NCI-H187 (cell line): ENCODE measurements around the gene GNA15.
"Not testable (repeated sequence)": the region's sequence is repeated elsewhere in the genome, so short reads cannot be mapped to it uniquely, and the experiment has no call there.

ENCODE experiments used
- DNase-seq, 2 experiments: peaks; one replicate each; lab custom pipeline; 2025; lab: John Stamatoyannopoulos, UW

GNA15 gene, protein sequence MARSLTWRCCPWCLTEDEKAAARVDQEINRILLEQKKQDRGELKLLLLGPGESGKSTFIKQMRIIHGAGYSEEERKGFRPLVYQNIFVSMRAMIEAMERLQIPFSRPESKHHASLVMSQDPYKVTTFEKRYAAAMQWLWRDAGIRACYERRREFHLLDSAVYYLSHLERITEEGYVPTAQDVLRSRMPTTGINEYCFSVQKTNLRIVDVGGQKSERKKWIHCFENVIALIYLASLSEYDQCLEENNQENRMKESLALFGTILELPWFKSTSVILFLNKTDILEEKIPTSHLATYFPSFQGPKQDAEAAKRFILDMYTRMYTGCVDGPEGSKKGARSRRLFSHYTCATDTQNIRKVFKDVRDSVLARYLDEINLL

DNA sequence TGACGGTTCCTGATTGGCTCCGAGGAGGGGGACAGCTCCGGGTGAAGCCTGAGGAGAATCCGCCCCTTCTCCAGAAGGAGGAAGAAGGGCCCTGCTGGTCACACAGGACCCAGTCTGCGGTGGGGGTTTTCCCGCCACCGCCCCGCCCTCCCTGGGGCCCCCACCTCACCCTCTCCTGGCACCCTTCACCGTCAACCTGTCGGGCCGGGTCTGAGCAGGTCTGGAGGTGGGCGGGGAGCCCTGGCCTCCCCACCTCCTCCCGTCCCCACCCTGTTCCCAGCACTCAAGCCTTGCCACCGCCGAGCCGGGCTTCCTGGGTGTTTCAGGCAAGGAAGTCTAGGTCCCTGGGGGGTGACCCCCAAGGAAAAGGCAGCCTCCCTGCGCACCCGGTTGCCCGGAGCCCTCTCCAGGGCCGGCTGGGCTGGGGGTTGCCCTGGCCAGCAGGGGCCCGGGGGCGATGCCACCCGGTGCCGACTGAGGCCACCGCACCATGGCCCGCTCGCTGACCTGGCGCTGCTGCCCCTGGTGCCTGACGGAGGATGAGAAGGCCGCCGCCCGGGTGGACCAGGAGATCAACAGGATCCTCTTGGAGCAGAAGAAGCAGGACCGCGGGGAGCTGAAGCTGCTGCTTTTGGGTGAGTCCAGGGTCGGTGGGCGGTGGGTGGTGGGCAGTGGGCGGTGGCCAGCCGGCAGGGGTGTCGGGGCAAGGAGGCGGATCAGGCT lies at the start of gene GNA15:
Gene GNA15 (plus strand): TSS at position 73 of the 723 bp plus-strand sequence. CDS start 418 bp downstream, at position 491.
- DNase-seq, result no peak

DNA sequence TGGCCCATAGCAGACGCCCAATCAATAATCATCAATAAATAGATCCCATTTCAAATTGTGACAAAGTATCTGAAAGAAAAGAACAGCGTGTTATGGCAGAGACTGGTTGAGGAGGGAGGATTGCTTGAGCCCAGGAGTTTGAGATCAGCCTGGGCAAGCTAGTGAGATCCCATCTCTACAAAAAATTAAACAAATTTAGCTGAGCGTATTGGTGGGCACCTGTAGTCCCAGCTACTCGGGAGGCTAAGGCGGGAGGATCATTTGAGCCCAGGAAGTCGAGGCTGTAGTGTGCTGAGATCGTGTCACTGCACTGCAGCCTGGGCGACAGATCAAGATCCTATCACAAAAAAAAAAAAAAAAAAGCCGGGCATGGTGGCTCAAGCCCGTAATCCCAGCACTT lies 48.1 kb upstream of the GNA15 start:
- no peak for DNase-seq

DNA sequence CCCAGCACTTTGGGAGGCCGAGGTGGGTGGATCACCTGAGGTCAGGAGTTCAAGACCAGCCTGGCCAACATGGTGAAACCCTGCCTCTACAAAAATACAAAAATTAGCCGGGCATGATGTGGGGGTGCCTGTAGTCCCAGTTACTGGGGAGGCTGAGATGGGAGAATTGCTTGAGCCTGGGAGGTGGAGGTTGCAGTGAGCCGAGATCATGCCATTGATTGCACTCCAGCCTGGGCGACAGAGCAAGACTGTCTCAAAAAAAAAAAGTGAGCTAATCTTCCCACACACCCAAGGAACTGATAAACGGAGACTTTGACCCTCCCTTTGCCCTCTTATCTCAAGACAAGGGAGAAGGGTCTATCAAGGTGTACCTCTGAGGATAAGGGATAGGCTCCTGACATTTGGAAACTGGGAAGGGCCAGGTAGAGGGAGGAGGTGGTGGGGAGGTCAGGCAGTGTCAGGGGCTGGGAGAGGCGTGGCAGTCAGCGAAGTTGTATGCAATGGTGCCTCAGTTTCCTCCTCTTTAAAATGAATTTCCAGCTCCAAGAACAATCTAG lies 46.5 kb upstream of the GNA15 start:
- DNase-seq, result not testable (repeated sequence)

DNA sequence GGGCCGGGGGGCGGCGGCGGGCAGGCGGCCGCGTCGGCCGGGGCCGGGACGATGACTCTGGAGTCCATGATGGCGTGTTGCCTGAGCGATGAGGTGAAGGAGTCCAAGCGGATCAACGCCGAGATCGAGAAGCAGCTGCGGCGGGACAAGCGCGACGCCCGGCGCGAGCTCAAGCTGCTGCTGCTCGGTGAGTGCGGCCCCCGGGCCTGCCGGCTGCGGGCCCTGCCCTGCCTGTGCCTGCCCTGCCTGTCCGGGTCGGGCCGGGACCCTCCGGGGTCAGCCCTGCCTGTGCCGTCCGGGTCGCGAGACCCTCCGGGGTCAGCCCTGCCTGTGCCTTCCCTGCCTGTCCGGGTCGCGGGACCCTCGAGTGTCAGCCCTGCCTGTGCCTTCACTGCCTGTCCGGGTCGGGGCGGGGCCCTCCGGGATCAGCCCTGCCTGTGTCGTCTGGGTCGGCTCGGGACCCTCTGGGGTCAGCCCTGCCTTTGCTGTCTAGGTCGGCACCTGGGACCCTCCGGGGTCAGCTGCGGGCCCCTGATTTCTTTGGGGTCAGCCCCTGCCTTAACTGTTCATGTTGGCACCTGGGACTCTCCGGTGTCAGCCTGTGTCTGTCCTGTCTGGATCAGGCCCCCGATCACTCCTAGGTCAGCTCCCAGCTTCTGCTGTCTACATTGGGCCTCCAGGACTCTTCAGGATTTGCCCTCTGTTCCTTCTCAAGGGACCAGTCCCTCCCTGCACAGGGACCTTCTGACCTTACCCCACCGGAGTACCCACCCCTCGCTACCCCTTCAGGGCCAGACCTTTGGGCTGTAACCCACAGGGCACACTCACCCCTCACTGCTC lies 41.0 kb upstream of the GNA15 start:
- DNase-seq, result no peak

DNA sequence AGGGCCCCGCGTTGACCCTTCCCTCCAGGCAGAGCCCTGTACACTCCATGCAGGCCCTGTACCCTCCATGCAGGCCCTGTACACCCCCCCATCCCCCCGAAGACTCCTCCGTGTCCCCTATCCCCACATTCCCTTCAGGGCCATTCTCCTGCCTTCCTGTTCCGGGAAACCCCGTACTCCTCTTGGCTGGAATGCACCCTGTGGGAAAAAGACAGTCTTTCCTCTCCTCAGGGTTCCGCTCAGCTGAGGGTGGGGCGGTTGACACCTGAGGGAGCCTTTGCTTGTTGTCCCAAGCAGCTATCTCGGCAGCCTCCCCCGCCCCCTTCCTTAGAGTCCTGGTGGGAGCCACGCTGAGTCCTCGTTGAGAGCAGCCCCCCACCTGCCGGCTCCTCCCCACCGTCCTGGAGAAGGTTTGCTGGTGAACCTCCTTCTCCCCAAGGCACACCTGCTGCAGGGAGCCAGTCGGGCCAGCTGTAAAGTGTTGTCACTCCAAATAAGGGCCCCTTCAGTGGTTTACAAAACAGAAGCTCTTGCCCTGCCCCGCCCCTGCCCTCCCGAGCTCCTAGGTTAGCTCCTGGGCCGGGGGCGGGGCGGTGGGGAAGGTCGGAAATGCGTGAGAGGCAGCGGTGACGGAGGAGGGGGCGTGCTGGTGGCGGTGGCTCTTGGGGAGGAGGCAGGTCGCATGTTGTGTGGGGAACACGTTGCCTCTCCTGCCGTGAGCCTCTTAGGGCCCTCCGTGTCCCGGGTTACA lies 40.2 kb upstream of the GNA15 start:
- no peak for DNase-seq

DNA sequence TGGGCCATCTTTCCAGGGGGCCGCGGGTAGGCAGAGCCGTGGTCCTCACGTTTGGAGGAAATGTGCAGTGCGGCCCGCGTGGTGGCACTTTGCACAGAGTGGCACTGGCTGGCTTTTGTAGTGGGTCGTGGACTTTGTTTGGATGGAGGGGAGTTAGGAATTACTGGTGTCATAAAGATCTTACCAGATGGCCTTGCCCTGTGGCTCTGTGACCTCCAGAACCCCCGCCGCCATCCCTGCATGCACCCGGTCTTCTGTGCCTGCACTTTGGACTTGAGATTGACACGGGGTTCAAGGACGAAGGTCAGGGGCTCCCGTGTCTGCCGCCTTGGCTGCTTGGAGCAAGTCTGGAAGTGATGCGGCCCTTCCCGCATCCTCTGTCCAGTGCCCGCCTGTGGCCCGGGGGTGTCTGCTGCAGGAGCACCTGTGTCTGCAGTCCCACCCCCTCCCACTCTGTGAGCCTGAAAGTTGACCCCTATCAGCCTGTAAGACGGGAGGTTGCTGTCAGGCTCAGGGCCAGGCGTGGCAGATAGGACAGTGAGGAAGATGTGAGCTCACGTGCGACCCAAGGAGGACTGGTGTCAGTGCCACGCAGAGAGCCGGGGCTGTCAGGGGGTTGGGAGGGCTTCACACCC lies 39.4 kb upstream of the GNA15 start:
- no peak for DNase-seq

DNA sequence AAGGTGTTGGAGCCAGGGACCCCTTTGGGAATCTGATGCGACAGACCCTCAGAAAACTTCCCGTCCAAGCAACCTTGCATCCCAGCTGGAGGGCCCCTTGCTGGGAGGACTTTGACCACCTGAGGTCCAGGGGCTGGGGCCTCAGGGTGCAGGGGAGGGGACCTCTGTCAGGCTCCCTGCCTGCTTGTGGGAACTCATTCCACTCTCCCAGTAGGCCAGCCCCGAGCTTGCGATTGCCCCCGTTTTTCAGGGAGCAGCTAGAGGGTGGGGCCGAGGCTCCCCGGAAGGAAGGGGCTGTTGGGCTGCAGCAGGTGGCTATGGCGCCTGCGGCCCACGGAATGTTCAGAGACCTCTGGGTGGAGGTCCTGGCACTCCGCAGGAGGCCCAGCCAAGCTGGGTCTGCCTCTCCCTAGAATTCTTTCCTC lies 38.9 kb upstream of the GNA15 start:
- no peak for DNase-seq

DNA sequence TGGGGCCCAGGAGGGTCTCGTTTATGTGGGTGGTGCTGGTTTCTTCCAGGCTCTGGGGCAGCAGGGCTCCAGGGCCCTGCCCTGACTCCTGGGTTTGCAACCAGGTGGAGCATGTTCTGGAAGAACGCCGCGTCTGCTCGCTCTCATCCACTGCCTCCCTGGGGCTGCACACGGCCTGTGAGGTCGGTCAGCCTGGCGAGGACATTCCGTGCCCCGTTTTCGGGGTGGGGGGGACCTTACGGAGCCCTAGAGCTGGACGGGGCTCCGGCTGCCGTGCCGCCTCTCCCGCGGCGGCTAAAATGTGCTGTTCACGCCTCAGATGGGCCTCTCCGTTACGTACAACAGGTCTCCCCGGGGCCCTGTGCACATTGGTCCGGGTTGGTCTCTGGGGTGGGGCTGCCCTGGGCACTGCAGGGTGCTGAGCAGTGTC lies 38.4 kb upstream of the GNA15 start:
- no peak for DNase-seq

DNA sequence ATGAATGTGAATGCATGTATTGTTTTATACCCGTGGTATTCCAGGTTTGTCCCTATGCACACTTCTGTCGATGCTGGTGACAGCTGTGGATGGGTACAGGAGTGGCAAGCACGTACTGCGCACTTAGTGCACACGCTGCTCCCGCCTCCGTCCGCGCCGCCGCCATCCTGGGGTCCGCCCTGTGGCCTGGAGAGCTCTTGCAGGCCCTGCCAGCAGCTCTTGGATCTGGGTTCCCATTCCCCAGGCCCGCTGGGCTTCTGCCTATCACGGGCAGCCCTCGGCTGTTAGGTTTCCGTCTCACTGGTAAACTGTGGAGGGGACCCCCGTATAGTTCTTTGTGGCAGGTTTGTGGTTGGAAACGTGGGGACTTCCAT lies 37.7 kb upstream of the GNA15 start:
- DNase-seq, result no peak

DNA sequence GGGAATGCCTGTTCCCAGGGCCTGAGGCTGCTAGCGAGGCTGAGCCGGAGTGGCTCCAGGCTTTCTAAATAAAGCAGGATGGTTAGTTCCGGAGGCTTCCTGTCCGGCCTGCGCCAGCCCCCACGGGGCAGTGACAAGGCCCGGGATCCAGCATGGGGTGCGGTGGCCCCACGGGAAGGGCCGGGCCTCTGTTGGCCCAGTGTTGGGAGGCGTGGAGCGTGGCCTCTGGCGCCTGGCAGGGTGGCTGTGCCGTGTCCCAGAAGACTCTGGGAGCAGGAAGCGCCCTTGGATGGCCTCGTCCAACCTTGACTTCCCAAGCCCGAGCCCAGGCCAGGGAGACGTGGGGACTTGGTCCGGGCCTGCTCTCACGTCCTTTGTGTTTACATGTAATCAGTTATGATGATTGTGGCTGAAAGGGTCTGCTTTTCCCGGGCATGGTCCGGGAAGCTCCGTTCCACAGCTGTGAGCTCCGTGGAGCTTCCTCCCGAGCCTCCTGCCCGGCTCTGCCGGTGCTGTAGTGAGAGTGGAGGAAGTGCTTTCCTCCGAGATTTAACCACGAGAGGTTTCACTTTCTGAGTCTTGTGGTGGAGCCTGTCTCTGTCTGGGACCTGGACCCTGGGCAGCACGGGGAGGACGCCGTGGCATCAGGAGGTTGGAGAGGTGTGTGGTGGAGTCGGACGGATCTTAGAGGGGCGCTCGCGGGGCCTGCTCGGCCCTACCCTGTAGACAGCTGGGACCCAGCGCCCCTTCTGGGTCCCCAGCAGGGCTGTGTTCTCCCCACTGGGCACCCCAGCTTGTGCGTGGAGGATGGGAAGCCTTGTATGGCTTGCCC lies 37.1 kb upstream of the GNA15 start:
- DNase-seq, result no peak

DNA sequence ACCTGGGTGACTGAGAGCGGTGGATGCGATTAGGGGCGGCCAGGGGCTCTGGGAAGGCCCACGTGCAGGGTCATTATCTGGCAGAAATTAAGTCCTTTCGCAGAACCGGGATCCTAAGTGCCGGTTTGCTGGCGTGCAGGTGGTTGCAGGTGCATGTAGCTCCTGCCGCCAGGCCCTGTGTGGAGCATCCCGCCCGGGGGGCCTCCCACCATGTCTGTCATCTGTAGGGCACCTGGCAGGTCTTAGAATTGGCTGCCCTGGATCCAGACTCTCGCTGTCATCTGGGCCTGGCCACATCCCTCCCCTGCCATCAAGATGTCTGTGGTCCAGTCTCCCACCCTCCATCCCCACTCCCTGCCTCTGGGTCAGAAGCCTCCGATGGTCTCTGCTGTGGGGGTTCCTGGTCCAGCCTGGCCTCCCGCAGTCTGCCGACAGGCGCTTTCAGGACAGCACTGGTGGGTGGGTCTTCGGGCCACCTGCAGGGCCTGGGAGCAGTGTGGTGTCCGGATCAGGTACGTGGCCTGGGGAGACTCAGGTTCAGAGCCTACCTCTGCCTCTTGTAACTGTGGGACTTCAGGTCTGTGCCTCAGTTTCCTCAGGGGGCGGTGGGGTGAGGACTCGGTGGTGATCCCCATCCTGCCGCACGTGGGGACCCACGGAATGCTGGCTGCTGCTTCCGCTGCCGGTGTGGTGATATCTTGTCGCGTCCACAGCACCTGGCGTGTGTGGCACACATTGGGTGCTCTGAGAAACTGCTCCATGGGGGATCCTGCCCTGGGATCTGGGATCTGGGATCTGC lies 36.3 kb upstream of the GNA15 start:
- no peak for DNase-seq

DNA sequence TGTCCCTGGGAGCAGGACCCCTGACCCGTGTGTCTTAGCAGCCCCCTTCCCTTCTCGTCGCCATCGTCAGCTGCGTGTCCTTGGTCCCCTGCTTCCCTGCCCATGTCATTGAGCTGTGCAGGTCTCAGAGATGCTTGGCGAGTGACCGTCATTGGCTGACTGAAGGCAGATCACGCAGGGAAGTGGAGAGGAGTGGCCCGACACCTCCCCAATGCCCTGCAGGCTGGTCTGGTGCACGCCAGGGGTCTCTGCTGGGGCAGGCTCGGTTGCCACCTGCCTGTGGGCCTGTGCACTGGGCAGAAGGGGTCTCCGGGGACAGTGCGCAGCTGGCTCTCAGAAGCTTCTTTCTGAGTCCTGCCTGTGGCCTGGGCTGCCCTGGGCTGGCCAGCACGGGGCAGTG lies 35.5 kb upstream of the GNA15 start:
- DNase-seq, result no peak

DNA sequence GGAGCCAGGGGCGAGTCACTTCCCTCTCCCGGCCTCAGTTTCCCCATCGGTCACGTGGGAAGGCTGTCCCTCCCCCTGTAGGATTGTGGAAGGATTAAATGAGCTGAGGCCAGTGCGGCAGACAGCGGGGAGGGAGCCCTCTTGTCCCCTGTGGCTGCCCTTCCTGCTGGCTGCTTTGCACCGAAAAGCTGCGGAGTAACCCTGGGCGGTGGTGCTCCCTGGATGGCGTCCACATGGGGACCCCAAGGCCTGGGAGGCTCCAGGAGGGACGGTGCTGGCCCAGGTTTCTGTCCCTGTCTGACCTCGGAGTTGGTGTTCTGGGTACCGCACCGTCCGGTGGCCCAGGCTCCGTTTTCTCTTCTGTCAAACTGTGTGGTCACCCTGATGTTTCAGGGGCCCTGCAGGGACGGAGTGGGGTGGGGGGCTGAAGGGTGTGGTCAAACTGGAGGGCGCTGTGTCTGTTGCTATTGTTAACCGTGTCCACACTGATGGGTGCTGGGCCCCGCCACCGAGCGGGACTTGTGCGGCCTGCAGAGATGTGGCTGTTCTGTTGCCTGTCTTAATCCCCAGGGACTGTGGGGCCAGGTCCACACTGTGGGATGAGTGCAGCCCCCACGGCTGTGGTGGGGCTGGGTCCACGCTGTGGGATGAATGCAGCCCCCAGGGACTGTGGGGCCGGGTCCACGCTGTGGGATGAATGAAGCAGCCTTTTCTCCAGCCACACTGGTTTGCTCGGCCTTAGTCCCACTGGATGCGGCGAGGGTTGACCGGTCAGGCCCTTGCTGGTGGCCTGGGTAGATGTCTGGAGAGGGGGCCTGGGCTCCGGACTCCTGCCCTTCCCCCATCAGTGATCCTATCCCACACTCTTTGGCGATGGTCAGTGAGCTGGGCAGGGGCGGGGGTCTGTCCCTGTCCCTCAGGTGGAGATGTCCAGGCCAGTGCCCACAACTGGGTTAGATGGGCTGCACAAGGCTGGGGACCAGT lies 34.8 kb upstream of the GNA15 start:
- DNase-seq, result no peak

DNA sequence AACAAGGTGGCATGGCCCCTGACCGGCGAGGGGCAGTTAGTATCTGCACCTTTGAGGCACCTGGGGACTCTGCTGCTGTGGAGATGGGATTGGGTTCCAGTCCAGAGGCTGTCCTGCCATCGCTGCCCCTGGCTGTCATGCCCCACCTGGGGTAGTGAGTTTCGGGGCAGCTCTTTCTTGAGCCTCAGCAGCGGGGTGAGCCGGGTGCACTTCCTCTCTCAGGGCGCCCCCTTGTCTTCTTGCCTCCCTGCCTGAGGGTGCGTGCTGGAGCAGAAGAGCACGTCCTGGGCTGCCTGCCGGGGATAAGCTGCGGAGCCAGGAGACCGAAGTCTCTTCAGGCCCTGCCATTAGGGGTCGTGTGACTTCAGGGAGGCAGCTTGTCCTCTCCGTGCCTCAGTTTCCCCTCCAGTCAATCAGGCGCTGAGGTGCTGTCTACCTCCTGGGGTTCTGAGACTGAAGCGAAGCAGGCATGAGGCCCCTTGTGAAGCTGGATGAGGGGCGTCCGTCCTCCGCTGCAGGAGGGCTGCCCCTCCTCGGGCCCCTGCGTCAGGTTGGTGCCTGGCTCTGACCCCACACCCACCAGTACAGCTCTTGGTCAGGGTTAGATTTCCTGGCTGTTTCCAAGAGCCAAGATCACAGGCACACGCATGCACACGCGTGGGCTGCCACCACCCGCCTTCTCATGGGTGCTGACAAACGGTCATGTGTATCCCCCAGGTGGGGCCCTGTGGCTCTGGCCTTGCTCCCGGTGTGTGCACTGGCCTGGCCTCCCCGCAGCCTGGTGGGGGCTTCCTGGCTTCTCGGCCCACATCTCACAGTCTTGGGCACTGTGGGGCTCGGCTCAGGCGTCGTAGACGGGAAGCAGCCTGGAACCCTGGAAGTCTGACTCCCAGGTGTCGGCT lies 33.3 kb upstream of the GNA15 start:
- no peak for DNase-seq

DNA sequence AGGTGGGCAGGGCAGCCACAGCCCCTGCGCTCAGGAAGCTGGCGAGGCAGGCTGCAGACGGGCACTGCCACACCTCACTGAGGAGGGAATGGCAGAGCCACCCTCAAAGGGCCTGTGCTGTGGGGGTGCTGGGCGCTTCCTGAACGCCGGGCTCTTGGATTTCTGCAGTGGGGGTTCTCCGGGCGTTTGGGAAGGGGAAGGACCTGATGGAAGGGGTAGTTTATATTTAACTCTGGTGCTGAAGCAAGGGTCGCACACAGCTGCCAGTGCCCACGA lies 31.2 kb upstream of the GNA15 start:
- no peak for DNase-seq

DNA sequence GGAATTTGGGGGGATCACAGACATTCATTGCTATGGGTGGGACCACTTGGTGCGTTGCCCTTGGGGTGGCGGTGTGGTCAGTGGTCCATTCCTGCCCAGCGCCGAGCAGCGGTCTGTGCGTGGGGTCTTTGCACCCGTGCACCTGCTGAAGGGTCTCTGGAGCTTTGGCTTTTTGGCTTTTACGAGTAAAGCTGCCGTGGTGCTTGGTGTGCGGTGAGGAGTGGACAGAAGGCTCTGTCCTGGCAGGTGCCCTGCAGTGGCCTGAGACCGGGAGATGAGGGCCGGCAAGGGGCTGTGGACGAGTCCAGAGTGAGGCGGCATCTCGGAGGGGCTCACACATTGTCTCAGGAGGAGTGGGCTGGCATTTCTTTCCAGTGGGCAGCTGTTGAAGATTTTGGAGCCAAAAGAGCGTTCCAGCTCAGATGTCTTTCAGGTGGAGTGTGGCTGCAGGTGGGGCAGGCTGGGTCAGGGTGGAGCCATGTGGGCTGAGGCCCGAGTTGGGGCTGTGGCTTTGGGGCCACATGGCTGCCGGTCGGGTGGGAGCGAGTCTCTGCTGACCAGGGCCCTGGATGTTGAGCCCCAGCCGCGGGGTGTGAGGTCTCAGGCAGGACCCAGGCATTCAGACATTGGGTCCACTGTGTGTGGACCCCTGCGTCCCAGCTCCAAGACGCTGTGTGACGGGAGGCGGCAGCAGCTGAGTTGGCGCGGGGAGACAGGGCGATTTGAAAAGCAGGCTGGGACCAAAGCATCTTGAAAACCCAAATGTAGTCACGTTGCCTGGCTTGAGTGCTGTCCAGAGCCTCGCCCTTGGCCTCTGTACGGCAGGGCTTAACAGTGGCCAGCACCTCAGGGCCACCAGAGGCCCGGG lies 30.0 kb upstream of the GNA15 start:
- DNase-seq, result no peak
